ENCODE measurements around the gene IL27RA. TPM values are rescaled to one million over a fixed set of nuclear protein-coding genes. Genes with fewer than 3 reads are reported as not detected.

IL27RA gene
- total RNA-seq, 5 donors from 2014 or later (not counting 1 experiment from before 2014, with no cell fraction given) = 44.2 to 82.4 (median 66.5) TPM

DNA sequence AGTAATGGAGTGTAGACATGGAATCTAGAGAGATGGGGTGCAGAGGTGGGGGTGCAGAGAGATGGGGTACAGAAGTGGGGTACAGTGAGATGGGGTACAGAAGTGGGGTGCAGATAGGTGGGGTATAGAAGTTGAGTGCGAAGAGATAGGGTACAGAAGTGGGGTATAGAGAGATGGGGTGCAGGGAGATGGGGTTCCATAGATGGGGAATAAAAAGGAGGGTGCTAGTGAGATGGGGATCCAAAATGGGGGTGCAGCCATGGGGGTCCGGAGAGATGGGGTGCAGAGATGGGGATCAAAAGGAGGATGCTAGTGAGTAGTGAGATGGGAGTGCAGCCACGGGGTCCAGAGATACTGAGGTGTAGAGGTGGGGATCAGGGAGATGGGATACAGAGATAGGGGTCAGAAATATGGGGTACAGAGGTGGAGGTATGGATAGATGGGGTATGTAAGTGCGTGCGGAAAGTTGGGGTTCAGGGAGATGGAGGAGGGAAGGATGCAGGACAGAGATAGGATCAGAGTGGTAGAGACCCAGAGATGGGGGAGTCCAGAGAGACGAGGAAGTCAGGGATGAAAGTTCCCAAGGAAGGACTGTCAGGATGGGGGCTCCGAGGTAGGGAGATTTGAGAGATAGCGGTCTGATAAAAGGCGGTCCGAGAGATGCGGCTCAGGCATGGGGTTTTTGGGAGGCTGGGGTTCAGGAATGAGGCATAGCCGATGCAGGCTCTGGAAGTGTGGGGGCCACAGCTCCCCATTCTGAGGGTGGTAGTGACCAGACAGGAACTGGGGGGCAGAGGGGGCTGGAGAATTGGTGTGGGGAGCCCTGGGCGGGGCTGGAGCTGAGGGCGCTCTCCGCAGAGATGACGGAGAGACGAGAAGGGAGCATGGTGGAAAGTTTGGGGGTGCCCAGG lies 26.9 kb downstream of the IL27RA start:
- Histone ChIP-seq H3K27ac (ENCODE audit: low read length) (no peak overlapping the region), H3K27me3 (replicated peaks in 1 of 2; ENCODE audit: control insufficient read depth in 2 of 2, extremely low read depth in 1 of 2, insufficient read depth in 2 of 2, low read length in 1 of 2) (peaks cover 4 to 61% of the 10 kb centered on the region in 2 experiments), H3K9me3 (no peaks in the 10 kb centered on the region), H3K36me3 (ENCODE audit: control insufficient read depth in 2 of 2, extremely low read depth in 1 of 2, insufficient read depth in 1 of 2, low read length in 1 of 2) (peaks cover 0 to under 1% of the 10 kb centered on the region in 2 donors), H3K4me3 (ENCODE audit: control insufficient read depth in 1 of 2, extremely low read depth in 1 of 2, low read length in 1 of 2) (no peak overlapping the region), H3K4me1 (ENCODE audit: control insufficient read depth in 1 of 2, extremely low read depth in 1 of 2, insufficient read depth in 2 of 2, low read length in 2 of 2) (peaks cover 3 to 24% of the 10 kb centered on the region in 2 experiments)
- Mint-ChIP-seq H3K36me3 (no peaks in the 10 kb centered on the region), H3K4me1 (peaks cover 14 to 32% (median 23%) of the 10 kb centered on the region in 3 donors), H3K27me3 (peaks cover 19 to 33% of the 10 kb centered on the region in 2 donors), H3K27ac (peak overlapping the region in 1 of 2 donors; percentile 38), H3K4me3 (peak overlapping the region; percentile 57 to 75 (median 65)), H3K9me3 (no peaks in the 10 kb centered on the region)
- no peak for ATAC-seq (replicated peaks in 1 of 4)
- WGBS (ENCODE audit: insufficient coverage) = 26% methylated on average over 16 of the region's 17 CpGs
- ChIA-PET POLR2A (interaction anchor here in 1 of 2 donors (0.5 to 0.6 kb wide), 2 partner anchors 9 to 327 kb away, joined by 4 to 10 read pairs; no protein-coding TSS in a partner anchor), CTCF (interaction anchor here (0.6 to 1.7 kb wide), 10 partner anchors 10 to 126 kb away, joined by 3 to 6 read pairs (median 3); partner anchors contain the start of gene ASF1B (in 1 of the 2))
- no peak for DNase-seq

DNA sequence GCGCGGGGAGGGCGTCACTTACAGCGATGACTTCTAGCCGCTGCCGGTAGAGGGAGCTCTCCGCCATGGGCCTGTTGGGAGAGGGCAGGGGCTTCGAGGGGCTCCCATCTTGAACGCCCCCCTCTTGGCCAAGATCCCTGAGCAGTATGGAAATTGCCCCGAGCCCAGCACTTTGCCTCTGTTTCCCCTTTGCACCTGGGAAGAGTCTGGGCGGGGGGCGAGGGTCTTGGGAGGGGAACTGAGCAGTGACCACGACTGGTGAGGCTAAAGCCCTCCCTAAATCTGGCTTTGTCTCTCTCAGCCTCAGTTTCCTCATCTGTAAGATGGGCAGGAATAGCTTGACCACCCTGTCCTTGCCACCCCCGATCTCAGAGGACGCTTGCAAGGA lies 27.5 kb downstream of the IL27RA start:
- peak in 26 of 35 experiments; percentile 5 to 72 (median 45) for DNase-seq
- Mint-ChIP-seq H3K27ac (no peak overlapping the region), H3K36me3 (no peaks in the 10 kb centered on the region), H3K9me3 (no peaks in the 10 kb centered on the region), H3K4me3 (peak overlapping the region; percentile 21 to 75 (median 37)), H3K4me1 (peaks cover 14 to 28% (median 23%) of the 10 kb centered on the region in 3 donors), H3K27me3 (peaks cover 19 to 33% of the 10 kb centered on the region in 2 donors)
- Histone ChIP-seq H3K4me1 (ENCODE audit: control insufficient read depth in 1 of 2, extremely low read depth in 1 of 2, insufficient read depth in 2 of 2, low read length in 2 of 2) (peaks cover 3 to 24% of the 10 kb centered on the region in 2 experiments), H3K4me3 (ENCODE audit: control insufficient read depth in 1 of 2, extremely low read depth in 1 of 2, low read length in 1 of 2) (no peak overlapping the region), H3K36me3 (ENCODE audit: control insufficient read depth in 2 of 2, extremely low read depth in 1 of 2, insufficient read depth in 1 of 2, low read length in 1 of 2) (no peaks in the 10 kb centered on the region), H3K9me3 (no peaks in the 10 kb centered on the region), H3K27ac (ENCODE audit: low read length) (no peak overlapping the region), H3K27me3 (replicated peaks in 1 of 2; ENCODE audit: control insufficient read depth in 2 of 2, extremely low read depth in 1 of 2, insufficient read depth in 2 of 2, low read length in 1 of 2) (peaks cover 4 to 61% of the 10 kb centered on the region in 2 experiments)
- ATAC-seq (replicated peaks in 1 of 4) = peak in 1 of 4 experiments; percentile 61
- ChIA-PET CTCF (interaction anchor here (0.6 to 1.7 kb wide), 11 partner anchors 10 to 125 kb away, joined by 3 to 6 read pairs (median 3); partner anchors contain the start of gene ASF1B (in 1 of the 2)), POLR2A (interaction anchor here in 1 of 2 donors (0.5 kb wide), 1 partner anchor 10 kb away, joined by 10 read pairs; no protein-coding TSS in a partner anchor)
- WGBS (ENCODE audit: insufficient coverage) = 0% methylated on average over 9 of the region's 15 CpGs

DNA sequence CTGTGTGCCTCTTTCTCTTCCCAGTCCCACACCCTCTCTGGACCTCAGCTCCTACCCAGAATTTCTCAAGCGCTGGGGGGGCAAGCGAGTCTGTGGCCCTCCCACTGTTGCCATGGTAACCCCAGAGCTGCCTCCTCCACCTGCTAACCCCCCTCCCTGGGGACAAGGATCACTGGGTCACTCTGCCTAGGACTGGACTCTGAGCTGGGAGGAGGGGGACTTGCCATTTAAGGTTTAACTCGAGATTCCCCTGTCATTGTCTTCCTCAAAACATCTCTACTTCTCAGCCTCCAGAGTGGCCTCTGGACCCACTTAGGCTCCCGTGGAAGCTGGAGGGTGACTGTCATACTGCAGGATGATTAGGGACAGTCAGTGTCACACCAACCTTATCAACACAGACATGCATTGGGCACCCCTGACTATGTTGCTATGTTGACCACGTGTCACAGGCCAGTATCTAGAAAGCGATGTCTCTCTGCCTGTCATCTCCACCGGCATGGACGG lies 28.1 kb downstream of the IL27RA start:
- peaks cover 14 to 24% (median 23%) of the 10 kb centered on the region in 3 donors for H3K4me1 Mint-ChIP-seq
- CTCF ChIA-PET = interaction anchor here (1.0 to 1.7 kb wide), 6 partner anchors 10 to 77 kb away, joined by 3 to 6 read pairs (median 4); partner anchors contain the start of gene ASF1B (in 1 of the 2)
- no peaks in the 10 kb centered on the region for H3K9me3 Mint-ChIP-seq
- H3K4me3 Mint-ChIP-seq = peak overlapping the region in 1 of 3 donors; percentile 35
- Histone ChIP-seq H3K27ac (ENCODE audit: low read length) (no peak overlapping the region), H3K4me1 (ENCODE audit: control insufficient read depth in 1 of 2, extremely low read depth in 1 of 2, insufficient read depth in 2 of 2, low read length in 2 of 2) (peaks cover 3 to 24% of the 10 kb centered on the region in 2 experiments), H3K4me3 (ENCODE audit: control insufficient read depth in 1 of 2, extremely low read depth in 1 of 2, low read length in 1 of 2) (no peak overlapping the region), H3K9me3 (no peaks in the 10 kb centered on the region), H3K36me3 (ENCODE audit: control insufficient read depth in 2 of 2, extremely low read depth in 1 of 2, insufficient read depth in 1 of 2, low read length in 1 of 2) (no peaks in the 10 kb centered on the region), H3K27me3 (replicated peaks in 1 of 2; ENCODE audit: control insufficient read depth in 2 of 2, extremely low read depth in 1 of 2, insufficient read depth in 2 of 2, low read length in 1 of 2) (peaks cover 4 to 61% of the 10 kb centered on the region in 2 experiments)
- POLR2A ChIA-PET = interaction anchor here in 1 of 2 donors (0.6 kb wide), 1 partner anchor 12 kb away, joined by 4 read pairs; no protein-coding TSS in a partner anchor
- WGBS (ENCODE audit: insufficient coverage) = 65% methylated on average over 5 of the region's 8 CpGs
- DNase-seq (no peak), ATAC-seq (replicated peaks in 1 of 4) (no peak)
- H3K27me3 Mint-ChIP-seq = peaks cover 19 to 33% of the 10 kb centered on the region in 2 donors
- H3K27ac Mint-ChIP-seq = no peak overlapping the region
- no peaks in the 10 kb centered on the region for H3K36me3 Mint-ChIP-seq

DNA sequence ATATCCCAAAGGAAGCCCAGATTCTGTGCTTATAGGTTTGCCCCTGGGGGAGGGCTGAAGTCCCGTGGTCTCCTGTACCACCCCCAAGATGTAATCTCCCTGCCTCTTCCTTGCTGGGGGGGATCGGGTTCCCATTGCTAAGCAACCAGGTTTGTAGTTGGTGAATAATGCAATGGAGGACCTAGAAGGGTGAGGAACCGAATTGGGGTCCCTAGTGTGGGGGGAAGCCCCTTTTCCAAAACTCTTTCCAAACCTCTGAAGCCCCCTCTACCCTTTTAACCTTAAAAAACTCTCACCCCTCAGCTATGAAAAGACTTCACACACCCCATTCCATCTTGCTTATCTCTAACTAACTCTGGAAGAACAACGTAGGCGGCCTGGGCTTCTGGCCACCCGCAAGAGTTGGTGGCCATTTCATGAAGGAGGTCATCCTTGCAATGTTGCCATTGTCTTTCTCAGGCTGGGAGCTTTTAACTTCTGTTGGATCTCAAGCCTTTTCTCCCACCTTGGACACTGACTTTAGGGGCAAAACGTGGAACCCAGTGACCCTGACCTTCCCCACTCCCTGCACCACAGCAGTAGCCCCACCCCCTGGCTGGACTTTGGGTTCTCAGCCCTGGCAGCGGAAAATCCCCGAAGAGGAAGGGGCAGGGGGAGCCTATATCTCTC lies 29.7 kb downstream of the IL27RA start:
- ChIA-PET CTCF (interaction anchor here (0.6 kb wide), 4 partner anchors 17 to 173 kb away, joined by 4 to 6 read pairs (median 4); no protein-coding TSS in a partner anchor), POLR2A (interaction anchor here in 1 of 2 donors (0.5 kb wide), 1 partner anchor 16 kb away, joined by 7 read pairs; no protein-coding TSS in a partner anchor)
- WGBS (ENCODE audit: insufficient coverage) = 40% methylated on average over 1 of the region's 9 CpGs
- Mint-ChIP-seq H3K9me3 (no peaks in the 10 kb centered on the region), H3K36me3 (no peaks in the 10 kb centered on the region), H3K27me3 (peaks cover 19 to 33% of the 10 kb centered on the region in 2 donors), H3K4me1 (peaks cover 14 to 23% (median 16%) of the 10 kb centered on the region in 3 donors), H3K4me3 (no peak overlapping the region), H3K27ac (no peak overlapping the region)
- peaks cover 4 to 60% of the 10 kb centered on the region in 2 experiments for H3K27me3 ChIP-seq (replicated peaks in 1 of 2; ENCODE audit: control insufficient read depth in 2 of 2, extremely low read depth in 1 of 2, insufficient read depth in 2 of 2, low read length in 1 of 2)
- no peak overlapping the region for H3K4me3 ChIP-seq (ENCODE audit: control insufficient read depth in 1 of 2, extremely low read depth in 1 of 2, low read length in 1 of 2)
- H3K9me3 ChIP-seq = no peaks in the 10 kb centered on the region
- no peaks in the 10 kb centered on the region for H3K36me3 ChIP-seq (ENCODE audit: control insufficient read depth in 2 of 2, extremely low read depth in 1 of 2, insufficient read depth in 1 of 2, low read length in 1 of 2)
- no peak for ATAC-seq (replicated peaks in 1 of 4)
- no peak for DNase-seq
- peaks cover 3 to 24% of the 10 kb centered on the region in 2 experiments for H3K4me1 ChIP-seq (ENCODE audit: control insufficient read depth in 1 of 2, extremely low read depth in 1 of 2, insufficient read depth in 2 of 2, low read length in 2 of 2)
- H3K27ac ChIP-seq (ENCODE audit: low read length) = no peak overlapping the region

DNA sequence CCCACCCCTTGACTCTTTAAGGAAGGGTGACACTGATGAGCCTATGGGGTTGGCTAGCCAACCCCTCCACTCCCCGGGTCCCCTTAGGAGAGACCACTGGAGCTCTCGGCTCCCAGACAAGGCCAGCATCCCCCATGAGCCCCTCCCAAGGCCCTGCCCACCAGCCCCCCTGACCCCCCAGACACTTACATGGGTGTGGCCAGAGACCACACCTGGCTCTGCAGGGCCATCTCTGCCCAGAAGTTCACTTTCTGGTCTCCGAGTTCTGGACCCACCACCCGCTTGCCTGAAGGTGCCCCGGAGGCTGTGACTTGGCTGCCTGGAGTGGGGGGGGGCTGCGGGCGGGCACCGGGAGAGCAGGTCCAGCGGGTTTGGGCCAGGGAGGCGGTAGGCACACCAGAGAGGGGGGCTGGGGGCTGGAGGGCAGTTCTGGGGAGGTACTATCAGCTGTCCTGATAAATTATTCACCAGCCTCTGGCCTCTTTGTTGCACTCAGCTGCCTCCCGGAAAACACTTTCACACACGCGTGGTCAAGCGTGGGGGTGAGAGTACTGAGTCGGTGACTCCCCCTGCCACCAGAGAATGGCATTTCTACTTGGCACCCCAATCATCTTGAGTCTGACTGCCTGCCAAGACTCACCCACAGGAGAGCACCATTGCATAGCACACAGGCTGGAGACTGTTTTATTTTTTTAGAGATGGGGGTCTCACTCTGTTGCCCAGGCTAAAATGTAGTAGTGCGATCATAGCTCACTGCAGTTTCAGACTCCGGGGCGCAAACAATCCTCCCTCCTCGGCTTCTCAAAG lies 30.4 kb downstream of the IL27RA start, which contains the start of gene PALM3:
TSS of gene PALM3 (minus strand) at position 326 of the 807 bp plus-strand sequence. CDS start at position 230, 96 bp downstream.
- H3K9me3 Mint-ChIP-seq = no peaks in the 10 kb centered on the region
- Histone ChIP-seq H3K4me1 (ENCODE audit: control insufficient read depth in 1 of 2, extremely low read depth in 1 of 2, insufficient read depth in 2 of 2, low read length in 2 of 2) (peaks cover 3 to 24% of the 10 kb centered on the region in 2 experiments), H3K27me3 (replicated peaks in 1 of 2; ENCODE audit: control insufficient read depth in 2 of 2, extremely low read depth in 1 of 2, insufficient read depth in 2 of 2, low read length in 1 of 2) (peaks cover 4 to 56% of the 10 kb centered on the region in 2 experiments), H3K36me3 (ENCODE audit: control insufficient read depth in 2 of 2, extremely low read depth in 1 of 2, insufficient read depth in 1 of 2, low read length in 1 of 2) (no peaks in the 10 kb centered on the region), H3K27ac (ENCODE audit: low read length) (no peak within 1 kb of the TSS), H3K9me3 (no peaks in the 10 kb centered on the region), H3K4me3 (ENCODE audit: control insufficient read depth in 1 of 2, extremely low read depth in 1 of 2, low read length in 1 of 2) (no peak within 1 kb of the TSS)
- H3K4me1 Mint-ChIP-seq = peaks cover 14 to 21% (median 16%) of the 10 kb centered on the region in 3 donors
- no peak within 1 kb of the TSS for H3K27ac Mint-ChIP-seq
- H3K27me3 Mint-ChIP-seq = peaks cover 19 to 33% of the 10 kb centered on the region in 2 donors
- 88% methylated on average over 11 of the region's 19 CpGs for WGBS (ENCODE audit: insufficient coverage)
- H3K36me3 Mint-ChIP-seq = no peaks in the 10 kb centered on the region
- POLR2A ChIA-PET = no interaction called here
- no peak for DNase-seq
- CTCF ChIA-PET = interaction anchor here (0.5 kb wide), 2 partner anchors 15 to 91 kb away, joined by 6 to 9 read pairs; no protein-coding TSS in a partner anchor
- no peak within 1 kb of the TSS for H3K4me3 Mint-ChIP-seq
- no peak for ATAC-seq (replicated peaks in 1 of 4)
